NCI-H1417 treated with DMSO at 0.1 percent for 48 hours (cell line): Measurements from ENCODE around the gene KDF1.

Experiments
- DNase-seq: peaks from one replicate; lab custom pipeline; 2025; lab: John Stamatoyannopoulos, UW

The KDF1 gene

DNA sequence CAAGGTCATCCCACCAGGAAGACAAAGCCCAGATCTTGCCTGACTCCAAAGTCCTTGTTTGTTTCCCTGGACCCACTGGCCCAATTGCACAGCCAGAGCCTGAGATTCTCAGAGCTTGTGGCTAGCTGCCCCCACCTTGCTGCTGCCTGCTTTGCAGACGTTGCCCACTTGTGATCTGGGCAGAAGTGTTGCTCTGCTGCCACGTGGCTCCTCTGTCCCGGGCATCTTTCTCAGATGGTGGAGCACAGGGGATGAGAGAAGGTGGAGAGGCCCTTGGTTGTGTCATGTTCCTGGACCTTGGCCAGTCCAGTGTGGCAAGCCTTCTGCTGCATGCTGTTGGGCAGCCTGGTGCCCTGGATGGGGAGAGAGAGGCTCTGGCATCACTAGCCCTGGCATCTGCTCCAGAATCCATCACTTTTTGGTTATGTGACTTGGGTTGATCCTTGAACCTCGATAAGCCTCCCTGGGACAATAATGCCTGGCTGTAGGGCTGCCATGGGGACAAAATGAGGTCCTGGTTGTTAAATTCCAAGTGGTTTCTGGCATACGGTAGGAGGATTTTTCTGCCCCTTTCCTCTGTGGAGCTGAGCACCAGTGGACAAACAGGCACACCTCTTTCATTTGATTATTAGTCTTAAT is 44.9 kb downstream of the KDF1 start:
- no peak for DNase-seq

DNA sequence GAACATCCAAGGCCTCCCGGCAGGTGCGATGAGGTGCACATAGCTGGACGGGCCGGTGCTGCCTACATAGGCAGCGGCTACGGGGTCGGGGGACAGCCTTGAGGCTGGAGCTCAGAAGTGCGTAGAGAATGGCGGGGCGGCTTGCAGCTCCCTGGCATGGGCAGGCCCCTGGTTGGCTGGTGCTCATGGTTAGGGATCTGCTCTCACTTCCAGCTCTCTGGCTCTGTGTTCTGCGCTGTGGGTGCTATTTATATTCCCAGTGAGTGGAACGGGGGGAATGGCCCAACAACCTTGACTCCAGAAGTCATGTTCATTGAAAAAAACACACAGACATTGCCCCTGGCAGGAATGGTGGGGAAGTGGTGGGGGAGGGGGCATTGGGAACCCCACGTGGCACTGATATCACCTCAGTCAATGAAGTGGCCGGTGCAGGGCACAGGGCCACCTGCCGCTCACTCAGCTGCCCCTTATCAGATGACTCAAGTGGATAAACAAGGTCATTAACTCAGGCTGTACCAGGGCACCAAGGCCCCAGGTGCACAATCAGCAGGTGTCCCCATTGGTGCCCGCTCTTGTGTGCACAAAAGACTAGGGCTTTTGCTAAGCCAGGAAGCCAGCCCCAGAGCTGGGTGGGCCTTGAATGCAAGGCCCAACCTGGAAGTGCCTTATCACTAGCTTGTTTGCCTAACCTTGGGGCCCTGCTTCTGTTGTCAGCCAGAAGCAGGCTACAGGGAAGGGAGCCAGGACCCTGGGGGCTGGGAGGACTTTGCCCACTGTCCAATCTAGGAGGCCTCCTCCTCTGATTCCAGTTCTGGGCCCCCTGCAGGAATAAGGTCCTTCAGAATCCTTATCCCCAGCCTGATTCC is 46.3 kb downstream of the KDF1 start, which contains the start of gene NR0B2:
NR0B2 (minus strand) TSS at position 222 of the 866 bp plus-strand sequence; CDS start at position 187, 35 bp downstream.
- peak; percentile 95 for DNase-seq

DNA sequence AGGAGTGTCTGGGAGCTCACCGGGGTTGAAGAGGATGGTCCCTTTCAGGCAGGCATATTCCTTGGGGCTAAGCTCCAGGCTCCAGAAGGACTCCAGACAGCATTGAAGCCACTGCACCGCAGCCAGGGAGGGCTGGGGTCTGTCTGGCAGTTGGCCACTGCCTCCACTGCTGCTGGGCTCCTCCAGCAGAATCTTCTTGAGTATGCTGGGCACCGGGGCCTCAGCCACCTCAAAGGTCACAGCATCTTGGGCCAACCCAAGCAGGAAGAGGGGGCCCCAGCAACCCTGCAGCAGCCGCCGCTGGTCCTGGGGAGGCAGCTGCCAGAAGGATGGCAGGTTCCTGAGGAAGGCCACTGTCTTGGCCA is 46.9 kb downstream of the KDF1 start:
- no peak for DNase-seq

DNA sequence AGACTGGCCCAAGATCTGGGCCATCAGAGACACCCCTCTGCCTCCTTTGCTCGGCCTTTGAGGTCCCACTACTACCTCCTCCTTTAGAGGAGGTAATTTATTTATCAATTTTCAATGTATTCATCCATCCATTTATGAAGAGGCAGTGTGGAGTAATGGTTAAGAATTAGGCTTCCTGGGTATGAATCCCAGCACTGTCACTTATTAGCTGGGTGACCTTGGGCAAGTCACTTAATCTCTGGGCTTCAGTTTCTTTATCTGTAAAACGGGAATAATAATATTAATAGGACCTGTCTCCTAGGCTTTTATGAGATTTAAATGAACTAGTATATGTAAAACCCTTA is 48.1 kb downstream of the KDF1 start:
- no peak for DNase-seq

DNA sequence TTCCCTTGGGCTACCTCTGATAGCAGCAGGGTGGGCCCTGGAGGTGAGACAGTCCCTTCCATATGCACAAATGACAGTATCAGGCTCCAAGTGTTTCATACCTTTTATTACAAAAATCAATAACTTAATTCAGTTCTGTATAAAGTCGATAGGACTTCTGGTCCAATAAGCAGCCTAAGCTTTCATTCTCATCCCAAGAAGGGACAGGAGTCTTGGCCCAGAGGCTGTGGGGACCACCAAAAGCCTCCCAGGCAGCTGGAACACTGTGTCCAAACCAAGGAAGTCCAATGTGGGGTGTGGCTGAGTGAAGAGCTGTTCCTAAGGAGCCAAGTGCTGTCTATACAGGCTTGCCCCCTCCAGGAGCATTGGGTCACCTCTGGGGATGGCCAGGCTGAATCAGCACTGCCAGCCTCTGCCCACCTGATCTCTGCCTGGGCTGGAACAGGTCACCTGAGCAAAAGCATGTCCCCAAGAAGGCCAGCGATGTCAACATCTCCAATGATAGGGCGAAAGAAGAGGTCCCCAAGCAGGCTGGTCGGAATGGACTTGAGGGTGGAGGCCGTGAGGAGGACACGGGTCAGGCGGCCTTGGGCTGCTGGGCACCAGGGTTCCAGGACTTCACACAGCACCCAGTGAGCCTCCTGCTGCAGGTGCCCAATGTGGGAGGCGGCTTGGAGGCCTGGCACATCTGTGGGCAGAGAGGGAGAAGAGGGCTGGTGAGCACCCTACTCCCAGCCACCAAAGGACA is 48.7 kb downstream of the KDF1 start:
- no peak for DNase-seq

DNA sequence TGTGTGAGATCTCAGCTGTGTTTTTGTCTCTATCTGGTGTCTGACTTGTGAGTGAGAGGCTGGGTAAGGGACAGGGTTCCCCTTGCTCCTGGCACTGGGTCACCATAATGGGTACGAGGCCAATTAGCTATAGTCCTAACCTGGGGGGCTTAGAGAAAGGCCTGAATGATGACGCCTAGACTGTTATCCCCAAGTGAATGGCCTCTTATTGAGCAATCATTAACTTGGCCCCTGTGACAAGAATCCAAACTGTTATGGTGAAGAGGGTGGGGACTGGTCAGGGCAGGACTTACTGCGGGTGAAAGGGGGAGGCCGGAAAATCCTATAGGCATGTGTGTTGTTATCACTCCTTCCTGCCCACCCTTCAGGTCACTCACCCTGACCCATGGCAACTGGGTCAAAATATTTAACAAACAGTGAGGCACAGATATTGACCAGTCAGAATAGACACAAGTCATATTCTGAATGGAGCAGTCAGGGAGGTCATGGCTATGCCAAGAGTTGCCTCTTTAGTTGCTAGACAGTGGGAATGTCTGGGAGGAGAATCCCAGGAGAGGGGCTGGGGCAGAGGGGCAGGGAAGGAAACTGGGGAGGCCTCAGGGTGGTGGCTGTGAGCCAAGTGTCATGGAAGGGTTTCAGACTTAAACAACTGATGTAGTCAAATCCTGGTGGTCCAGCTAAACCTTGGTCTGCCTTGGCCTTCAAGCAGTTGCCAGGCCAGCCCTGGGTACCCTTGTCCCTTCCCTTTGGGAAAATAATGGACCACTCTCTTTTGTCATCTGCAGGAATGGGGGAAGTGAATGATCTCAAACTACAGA is 49.7 kb downstream of the KDF1 start:
- DNase-seq: no peak

DNA sequence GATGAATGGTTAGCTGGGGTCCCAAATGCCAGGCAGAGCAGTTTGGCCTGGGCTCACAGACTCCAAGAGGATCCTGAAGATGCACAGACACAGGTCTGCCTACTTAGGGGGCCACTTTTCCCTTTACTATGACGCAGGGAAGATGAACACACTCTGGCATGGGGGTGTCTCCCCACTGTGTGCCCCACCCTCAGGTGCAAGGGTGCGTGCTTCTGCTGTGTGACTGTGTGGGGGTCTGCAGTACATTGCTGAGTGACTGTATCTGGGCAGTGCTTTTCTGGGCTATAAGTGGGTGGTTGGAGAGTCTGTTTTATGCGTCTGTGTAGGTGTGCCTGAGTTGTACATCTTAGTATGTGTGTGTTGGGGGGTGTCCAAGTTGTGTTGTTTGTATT is 50.3 kb downstream of the KDF1 start:
- DNase-seq: no peak

DNA sequence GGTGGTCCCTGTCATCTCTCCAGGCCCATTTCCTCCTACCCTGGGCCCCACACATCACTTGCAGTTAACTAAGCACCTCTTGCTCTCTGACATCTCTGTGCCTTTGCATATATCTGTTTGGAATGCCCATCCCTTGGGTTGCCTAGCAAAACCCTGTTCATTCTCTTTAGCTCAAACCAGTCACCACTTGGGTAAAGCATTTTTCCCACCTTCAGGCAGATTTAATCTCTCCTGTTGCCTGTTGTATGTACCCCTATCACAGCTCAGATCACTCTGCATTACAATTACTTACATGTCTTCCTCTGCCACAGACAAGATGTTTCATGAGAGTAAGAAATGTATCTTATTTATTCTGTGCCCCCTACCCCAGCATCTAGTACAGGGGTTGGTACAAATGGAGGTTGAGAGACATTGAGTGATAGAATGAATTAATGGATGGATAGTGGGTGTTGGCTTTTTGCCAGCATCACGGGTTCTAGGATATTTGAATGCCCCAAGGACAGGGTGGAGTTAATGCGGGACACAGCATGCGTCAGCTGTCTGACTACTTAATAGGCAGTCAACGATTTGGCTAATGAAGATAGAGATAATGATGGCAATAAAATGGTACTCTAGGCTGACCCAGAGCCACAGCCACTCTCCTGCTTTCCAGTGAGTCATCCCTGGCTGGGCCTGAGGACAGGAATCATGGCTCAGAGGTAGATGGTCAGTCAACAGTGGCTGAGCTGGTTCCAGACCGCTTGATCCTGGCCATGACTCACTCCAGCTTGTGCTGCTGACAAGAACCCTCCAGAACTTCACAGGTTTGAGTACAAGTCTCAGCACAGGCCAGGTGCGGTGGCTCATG is 53.0 kb downstream of the KDF1 start:
- DNase-seq: no peak

DNA sequence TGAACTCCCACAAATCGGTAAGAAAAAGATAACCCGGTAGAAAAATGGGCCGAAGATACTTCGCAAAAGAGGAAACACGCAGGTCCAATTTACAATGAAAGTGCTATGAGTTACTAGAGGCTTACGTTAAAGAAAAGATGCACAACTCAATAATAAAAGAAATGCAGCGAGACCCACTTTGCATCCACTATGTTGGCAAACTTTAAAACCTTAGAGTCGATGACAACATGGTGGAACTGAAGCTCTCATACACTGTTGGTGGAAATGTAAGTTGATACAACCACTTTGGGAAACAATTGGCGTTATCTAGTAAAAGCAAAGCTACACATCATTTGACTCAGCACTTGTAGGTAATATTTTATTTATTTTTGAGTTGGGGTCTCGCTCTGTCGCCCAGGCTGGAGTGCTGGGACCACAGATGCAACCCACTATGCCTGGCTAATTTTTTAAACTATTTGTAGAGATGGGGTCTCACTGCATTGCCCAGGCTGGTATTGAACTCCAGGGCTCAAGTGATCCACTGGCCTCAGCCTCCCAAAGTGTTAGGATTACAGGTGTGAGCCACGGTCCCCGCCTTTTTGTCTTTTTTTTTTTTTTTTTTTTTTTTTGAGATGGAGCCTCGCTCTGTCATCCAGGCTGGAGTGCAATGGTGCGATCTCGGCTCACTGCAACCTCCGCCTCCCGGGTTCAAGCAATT is 59.3 kb downstream of the KDF1 start:
- DNase-seq: no peak

DNA sequence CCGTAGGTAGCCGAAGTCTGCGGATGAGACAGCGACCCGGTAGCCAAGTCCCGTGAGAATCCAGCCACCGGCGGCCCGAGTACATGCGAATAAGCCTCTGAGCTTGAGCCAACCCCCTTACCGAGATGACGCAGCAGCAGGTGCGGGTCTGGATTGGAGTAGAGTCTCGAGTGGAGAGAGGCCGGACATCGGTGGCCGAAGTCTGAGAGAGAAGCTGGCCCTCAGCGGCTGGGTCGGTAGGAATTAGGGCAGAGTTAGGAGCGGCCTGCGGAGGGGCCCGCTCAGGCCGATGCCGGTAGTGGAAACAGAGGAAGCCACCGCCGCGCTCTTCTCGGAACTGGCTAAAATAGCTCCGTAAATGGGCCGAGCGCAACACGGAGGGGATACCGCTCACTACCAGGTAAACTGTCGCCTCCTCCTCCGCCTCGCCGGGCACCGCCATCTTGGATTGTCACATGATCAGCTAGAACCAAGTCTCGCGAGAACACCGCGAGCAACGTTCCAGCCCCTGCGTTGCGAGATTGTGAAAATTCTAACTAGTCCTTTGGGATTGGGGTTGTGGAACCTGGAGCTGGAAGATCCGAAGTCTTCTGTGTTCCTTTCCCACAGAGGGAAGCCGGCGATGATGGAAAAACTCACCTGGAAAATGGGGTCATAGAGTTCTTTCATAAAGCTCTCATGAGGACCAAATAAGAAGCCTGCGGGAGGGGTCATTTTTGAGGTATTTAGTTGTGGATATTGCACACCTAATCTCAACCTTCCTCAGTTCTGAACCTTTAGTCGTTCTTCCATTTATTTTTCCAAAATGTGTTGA is 60.1 kb downstream of the KDF1 start, which contains the start of gene GPATCH3:
GPATCH3 (minus strand) TSS at position 467 of the 814 bp plus-strand sequence; CDS start at position 442, 25 bp downstream.
- peak; percentile 58 for DNase-seq
